LNCaP clone FGC (cell line): ENCODE data around the gene PRLHR.

Experiments used
- DNase-seq: peaks from one replicate; pipeline ENCODE4 v3.0.0-alpha.2; 2011; ENCODE audit warnings: low read depth
- H3K4me3 ChIP-seq: 2 replicates; pipeline ENCODE4 v1.5.1; 2011; ENCODE audit warnings: mild to moderate bottlenecking, low read depth, low read length, control low read depth
- CTCF ChIP-seq: IDR thresholded peaks from 2 replicates; pipeline ENCODE4 v1.5.1; 2012; ENCODE audit warnings: mild to moderate bottlenecking; ENCODE audit not compliant: control insufficient read depth, insufficient read depth; ENCODE audit errors: extremely low read depth

Gene PRLHR

DNA sequence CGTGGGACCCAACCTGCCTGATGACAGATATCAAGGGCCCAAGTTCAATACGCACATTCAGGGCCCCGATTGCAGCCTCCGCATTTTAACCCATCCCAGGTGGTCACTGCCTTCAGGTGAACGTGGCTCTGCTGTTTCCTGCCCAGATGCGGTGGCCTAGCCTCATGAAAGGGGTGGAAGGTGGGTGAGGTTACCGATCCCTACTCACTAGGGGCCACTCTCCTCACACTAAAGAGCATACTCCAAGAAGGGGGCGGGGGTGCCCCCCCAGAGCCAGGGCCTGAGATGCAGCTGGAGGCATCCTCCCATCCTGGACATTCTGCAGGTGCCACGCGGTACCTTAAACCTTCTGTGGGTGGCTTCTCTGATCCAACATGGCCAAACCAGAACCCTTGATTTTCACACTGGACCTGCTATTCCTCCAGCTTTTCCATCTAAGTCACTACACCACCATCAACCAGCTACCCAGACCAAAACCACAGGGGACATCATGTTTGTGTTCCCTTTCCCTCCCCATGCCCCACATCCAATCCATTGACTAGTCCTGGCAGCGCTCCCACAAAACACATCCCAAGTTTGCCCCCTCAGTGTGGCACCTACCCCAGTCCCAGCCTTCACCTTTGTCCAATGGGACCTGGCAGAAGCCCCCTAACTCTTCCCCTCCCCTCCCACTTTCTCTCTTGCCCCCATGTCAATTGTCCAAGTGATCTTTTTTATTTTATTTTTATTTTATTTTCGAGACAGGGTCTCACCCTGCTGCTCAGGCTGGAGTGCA lies 30.0 kb downstream of the PRLHR start:
- no peak for DNase-seq
- TF ChIP-seq CTCF: no peak
- H3K4me3 ChIP-seq: no peak overlapping the region

DNA sequence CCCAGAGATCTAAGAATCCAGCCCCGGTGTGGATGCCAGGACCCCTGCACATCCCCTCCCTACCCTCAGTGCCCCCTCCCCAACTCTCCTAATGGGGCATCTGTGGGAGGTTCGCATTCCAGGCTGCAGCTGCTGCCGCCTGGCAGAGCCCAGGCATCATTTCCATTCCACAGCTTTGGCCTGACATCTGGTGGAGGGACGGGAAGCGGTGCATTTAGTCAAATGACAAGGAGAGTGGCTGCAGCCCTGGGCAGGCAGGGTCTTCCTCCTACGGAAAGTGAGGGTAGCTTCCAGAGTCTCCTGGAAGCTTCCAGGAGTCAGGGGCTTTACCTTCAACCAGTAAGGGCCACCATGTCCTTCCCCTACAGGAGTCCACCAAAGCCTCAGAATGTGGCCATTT lies 30.8 kb downstream of the PRLHR start:
- no peak for DNase-seq
- peak; percentile 56 for TF ChIP-seq CTCF
- H3K4me3 ChIP-seq: no peak overlapping the region

GRCh38 chr10:118564114-118564513 lies 31.3 kb downstream of the PRLHR start:
- TF ChIP-seq CTCF: no peak
- no peak for DNase-seq
- no peak overlapping the region for H3K4me3 ChIP-seq

DNA sequence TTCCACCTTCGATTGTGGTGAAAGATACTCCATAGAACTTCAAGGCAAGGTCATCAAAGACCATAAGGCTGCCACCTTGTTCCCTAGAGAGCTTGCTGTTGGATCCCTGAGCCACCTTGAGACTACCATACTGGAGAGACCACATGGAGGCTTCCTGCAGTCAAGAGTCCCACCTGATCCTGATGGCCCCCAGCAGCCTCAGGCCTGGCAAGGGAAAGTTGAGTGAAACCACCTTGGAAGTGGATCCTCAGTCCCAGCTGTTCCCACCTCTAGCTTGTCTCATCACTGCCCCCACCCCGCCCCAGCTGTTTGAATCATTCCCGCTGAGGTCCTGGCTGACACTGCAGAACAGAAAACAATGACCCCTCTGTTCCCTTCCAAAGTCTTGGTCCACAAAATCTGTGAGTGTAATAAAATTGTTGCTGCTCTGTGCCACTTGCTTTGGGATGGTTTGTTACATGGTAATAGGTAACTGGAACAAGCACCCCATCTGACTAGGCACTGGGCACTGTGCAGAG lies 32.0 kb downstream of the PRLHR start:
- DNase-seq: no peak
- no peak for TF ChIP-seq CTCF
- H3K4me3 ChIP-seq: no peak overlapping the region

- TF ChIP-seq CTCF: no peak
- H3K4me3 ChIP-seq: no peak overlapping the region
- DNase-seq: no peak
These were observed 32.6 kb downstream of the PRLHR start for GRCh38 chr10:118562851-118563250.

DNA sequence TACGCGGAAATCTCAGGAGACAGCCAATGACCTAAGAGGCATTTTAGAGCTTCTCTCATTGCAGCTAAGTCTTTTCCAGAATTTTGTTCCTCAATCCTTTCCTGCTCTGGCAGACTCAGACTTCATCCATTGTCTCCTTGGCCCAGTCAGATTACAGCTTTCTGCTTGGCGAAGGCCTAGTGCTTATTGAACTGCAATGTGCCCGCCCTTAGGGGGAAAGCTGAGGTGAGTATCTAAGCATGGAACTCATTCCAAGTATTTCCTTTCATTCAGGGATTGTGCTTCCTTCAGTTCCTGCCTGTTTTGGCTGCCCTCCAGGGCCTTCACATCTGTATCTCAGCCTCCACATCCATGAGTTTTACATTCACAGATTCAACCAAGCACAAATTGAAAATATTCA lies 37.5 kb downstream of the PRLHR start:
- no peak for DNase-seq
- no peak for TF ChIP-seq CTCF
- no peak overlapping the region for H3K4me3 ChIP-seq

DNA sequence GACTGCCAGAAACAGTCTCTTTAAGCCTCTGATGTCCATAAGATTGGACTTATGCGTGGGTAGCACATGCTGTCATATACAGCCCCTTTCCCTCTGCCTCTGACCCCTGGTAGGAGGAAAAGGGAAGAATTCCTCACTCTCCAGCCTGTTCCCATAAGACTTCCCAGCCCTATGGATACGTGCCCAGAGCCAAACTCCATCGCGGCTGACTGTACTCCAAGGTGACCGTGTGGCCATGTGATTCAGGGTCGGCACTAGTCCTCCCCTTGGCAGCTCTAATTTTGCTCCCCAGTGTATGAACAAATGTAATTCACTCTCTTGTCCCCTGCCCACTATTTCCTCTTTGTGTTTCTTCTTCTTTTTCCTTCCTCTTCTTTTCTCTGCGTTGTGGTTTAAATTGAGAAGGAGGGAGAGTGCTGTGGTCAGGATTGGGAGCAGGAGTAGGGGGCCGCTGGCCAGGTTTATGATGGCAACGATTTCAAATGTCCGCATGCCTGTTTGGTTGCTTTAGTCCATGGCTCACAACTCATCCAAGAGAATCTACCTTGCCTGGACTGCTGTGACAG lies 43.8 kb downstream of the PRLHR start:
- TF ChIP-seq CTCF: no peak
- no peak for DNase-seq

More for the DNA sequence above, 43.8 kb downstream of the PRLHR start:
- no peak overlapping the region for H3K4me3 ChIP-seq
